ENCODE results near the gene FAIM2.
A peak's percentile ranks its signal among the peaks of the same experiment; 100 is the strongest.
"Not testable (repeated sequence)": the region's sequence is repeated elsewhere in the genome, so short reads cannot be mapped to it uniquely, and the experiment has no call there.

The FAIM2 gene

DNA sequence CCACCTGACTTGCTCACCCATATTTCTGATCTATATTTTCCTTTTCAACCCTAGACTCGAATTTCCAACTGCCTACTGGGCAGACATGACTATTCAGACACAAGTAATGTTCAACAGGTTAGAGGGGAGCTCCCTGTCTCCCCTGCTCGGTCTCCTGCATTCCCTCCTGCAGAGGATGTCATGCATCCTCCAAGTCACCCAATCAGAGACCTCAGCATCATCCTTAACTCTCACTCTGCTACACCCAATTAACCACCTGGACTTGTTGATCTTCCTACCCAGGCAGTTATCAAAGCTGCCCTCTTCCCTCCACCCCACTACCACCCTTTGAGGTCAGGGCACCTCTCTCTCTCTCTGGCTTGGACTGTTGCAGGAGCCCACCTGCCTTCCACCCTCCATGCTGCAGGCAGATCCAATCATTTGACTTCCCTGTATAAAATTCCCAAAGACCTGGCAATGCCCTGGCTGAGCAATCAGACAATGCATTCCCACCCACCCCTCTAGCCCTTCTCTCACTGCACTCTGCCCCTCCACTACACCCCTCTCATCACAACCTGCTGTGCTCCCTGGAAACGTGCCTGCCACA is 10.9 kb downstream of the FAIM2 start:
- no peak for DNase-seq

DNA sequence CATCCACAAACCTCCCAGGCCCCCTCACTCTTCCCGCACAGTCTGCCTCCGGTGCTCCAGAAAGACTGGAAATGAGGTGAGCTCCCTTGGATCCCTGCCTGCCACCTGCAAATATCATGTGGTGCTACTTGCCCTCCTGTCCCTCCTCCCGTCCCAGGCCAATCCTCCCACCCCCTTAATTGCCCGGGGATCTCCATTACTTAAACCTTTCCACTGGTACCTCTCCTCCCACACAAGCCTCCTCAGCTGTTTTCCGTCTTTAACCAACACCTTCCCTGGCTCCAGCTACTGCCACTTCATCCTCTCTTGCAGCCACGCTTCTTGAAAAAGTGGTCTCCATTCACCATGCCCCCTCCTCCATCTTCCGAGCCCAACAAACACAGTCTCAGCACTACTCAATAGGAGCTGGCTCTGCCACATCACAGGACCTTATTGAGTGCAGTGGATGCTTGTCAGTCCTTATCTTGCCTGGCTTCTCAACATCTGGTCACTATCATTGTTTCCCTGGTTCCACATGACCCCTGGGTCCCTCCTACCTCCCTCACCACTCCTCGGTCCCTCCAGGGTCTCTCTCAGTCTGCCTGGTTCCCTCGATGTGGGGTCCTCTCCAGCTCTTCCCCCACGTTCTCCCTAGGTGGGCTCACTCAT is 11.5 kb downstream of the FAIM2 start:
- no peak for DNase-seq

DNA sequence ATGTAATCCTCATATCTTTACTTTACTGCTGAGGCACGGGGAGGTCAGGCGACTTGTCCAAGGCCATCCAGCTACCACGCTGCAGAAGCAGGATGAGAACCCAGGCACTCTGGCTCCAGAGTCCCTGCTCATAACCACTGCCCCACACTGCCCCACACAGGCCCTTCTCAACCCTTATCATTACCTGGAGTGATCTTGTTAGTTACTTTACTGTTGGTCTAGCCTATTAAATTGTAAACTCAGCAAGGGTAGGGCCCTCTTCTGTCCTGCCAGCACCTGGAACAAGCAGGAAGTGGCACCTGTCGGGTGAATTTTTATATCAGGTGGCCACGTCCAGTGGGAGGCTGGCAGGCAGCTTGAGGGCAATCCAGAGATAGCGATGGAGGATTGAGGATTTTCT is 12.2 kb downstream of the FAIM2 start:
- peak; percentile 41 for DNase-seq

DNA sequence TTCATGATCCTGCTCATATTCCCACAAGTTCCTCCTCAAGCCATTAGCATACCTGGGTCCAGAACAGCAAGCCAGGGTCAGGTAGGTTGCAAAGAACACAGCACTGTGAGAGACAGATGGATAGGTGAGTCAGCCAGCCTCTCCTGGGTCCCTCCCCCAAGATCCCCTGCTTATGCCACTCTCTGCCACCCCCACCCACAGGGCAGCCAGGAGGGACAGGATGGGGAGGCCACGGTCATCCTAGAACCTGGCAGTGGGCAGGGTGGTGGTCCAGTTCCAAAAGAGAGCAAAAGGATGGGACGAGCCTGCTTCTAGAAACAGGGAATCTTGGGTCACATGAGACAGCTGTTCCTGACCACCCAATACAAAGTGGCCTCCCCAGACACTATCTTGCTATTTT is 12.7 kb downstream of the FAIM2 start:
- no peak for DNase-seq

DNA sequence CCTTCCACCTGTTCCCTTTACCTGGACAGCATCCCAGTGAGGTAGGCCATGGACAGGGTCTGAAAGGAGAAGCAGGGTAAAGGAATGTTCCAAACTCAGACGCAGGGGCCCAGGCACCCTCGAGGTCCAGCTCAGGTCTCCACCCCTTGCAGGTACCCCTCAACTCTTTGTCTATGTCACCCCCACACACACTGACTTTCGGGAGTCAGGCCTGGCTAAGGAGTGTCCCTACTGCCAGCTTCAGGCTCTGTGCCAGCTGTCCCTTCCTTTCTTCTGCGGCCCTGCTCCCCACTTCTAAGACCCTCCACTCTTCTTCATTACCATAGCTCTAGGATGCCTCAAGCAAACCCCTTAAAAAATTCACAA is 13.6 kb downstream of the FAIM2 start:
- DNase-seq: no peak

DNA sequence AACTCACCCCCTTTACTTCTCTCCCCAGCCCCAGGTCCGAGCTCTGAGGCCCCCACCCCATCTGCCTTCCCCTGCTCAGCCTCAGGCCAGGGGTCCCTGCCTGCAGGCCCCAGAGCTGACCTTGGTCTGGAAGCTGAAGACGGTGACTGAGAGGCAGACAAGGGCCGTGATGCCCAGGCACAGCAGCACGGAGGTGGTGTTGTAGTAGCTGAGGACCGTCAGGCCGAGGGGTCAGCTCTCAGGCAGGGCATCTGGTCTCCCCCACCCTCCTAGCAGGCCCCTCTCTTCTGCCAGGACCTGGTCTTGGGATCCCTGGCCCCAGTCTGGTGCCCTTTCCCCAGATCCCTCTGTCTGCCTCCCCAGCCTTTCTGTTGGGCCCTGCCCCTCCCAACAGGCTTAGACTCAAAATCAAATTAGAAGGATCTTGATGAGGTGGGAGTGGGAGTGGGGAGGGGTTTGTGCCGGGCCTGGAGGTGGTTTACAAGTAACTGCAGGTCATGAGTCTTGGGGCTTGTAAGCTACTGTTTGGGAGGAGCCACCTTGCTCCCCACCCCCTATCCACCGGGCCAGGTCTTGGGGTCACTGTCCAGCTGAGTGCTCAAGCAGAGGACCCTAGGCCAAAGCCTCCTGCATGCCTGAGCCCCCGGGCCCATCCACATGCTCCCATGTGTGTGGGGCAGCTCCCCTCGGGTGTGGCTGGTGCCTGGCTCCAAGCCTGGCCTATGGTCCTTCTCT is 14.2 kb downstream of the FAIM2 start:
- DNase-seq: no peak

DNA sequence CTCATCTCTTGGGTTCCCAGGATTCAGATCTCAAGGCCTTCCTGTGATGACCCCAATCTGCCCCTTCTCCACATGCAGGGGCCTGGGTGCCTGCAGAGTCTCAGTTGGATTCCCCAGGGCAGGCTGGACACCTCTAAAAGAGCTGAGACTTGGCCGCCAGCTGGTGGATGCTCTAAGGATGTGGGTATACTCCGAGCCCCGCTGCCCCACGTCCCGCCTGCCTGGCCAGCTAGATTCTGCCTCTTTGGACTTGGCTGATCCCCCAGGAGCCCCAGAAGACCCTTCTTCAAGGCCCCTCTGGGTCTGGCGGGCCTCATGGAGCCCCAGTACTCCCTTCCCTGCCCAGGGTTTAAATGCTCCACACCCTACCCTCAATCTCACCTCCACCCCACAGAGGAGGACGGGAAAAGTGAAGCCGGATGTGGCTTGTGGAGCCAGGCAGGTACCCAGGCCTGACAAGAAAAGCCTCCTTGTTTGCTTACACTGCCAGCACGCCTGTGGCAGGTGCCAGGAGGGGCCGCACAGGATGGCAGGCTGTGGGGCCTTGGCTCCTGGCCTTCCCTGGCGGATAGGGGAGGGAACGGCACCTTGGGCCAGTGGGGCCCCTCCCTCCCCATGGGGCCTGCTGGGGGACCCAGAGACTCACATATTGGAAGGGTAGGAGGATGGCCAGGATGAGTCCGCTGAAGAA is 15.1 kb downstream of the FAIM2 start:
- DNase-seq: peak; percentile 48

DNA sequence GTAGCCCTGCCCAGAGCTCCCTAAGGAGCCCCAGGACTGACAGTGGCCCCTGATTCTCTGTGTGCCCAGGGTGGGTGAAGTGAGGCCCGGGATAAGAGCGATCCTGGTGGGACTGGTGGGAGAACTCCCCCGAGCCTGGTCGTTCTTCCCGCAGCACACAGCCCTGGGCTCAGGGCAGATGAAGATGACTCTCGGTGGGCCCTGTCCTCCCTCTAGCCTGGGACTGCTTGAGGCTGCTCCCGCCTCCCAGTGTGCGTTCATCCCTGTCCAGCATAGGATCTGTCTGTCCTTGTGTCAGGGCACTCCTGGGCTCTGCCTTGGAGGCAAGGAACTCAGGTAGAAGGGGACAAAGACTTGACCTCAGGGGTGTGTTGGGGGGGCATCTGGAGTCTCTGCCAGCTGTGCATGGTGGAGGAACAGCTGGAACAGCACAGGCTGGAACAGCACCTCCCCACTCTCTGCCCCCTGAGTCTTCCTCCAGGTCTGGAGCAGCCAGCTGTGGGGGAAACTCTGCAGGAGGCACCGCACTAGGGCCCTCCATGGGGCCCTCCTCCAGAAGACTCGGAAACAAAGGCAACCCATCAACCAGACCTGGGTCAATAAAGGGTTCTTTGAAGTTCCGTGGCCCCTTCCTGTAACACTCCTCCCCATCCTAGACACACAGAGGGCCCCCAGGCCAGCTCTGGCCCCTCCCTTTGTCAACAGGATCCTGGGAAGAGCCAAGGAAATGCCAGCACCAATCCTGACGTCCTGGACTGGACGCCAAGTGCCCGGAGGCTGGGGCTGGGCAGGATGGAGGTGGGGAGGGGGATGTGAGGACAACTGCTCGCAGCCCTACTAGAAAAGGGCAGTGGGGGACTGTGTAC is 15.9 kb downstream of the FAIM2 start:
- DNase-seq: no peak

DNA sequence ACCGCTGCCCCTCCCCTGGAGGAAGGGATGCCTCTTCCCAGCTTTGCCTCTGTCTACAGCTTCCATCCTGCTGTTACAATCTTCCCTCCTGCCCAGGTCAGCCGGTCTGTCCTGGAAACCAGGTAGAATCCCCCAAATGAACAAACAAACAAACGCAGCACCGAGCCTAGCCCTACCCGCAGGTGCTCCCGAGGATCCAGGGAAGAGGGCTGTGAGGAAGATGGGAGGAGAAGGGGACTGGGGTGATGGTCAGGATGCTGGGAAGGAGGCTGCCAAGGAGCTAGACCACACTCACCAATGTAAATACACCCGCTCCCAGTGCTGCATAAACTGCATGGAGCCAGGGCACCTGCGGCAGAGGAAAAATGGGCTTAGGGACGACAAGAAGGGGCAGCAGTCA is 16.6 kb downstream of the FAIM2 start:
- no peak for DNase-seq

DNA sequence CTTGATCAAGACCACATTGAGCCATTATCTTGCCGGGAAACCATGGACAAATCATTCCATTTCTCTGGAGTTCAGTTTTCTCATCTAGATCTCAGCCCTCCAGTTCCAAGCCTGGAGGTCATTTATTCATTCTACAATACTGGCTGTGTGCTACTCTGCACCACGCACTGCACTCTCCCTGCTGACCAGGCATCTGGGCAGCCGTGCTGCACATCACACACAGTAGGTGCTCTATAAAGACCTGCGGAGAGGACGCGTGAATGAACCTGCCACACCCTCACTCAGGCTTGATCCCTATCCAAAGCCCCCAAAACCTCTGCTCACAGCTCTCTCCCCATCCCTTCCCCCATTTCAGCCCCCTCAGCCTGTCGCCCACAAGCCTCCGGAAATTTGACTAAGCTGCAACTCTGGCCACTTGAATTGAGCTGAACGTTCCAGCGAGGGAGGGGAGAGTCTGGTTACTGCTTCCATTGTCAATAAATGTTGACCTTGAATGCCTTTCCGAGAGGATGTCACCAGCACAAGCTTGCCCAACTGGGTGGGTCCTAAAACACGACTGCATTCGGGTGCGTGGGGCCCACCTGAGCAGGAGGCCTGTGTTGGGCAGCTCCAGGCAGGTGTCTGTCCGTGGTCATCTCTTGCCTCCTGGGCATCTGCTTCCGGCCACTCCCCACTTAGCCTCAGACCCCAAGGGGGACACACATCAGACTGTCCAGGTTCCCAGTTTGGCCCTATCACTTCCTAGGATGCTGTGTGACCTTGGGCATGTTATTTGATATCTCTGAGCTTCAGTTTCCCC is 17.8 kb downstream of the FAIM2 start:
- no peak for DNase-seq

DNA sequence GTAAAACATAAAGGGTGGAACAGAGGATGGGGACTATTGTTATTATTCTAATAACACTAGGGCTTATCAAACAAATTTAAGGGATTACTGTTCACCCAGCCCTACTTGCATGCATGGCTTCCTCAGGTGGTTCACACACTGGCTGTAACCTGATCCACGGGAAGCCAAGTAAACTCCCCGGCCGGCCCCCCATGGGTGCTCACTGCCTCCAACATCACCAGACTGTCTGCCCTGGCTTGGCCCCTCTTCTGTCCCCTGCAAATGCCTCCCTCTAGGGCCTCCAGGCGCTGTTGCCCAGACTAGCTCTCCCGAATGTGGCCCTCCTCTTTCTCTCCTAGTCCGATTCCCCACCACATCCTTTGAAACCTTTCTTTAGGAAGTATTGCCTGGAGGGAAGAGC is 18.6 kb downstream of the FAIM2 start:
- no peak for DNase-seq

DNA sequence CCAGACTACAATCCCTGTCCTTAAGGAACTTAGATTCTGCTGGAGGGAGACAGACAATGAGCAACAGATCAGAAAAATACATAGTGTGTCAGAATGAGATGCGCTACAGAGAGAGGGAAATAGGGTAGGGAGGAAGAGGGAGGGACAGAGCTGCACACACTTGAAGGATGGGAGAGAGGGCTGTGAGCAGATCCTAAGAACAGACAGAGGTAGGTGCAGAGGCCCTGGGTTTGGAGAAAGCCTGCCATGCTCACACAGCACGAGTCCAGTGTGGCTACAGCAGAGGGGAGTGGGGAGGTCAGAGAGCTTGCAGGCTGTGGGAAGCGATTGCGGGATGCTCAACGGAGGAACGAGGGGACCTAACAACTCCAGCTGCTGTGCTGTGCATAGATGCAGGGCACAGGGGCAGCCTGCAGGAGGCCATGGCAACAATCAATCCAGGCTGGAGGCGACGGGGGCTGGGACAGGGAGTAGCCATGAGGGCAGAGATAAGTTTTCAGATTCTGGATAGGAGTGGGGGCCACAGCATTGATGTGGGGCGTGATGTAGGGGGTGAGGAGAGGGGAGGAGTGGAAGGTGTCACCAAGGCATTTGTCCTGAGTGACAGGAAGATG is 20.7 kb downstream of the FAIM2 start:
- no peak for DNase-seq

DNA sequence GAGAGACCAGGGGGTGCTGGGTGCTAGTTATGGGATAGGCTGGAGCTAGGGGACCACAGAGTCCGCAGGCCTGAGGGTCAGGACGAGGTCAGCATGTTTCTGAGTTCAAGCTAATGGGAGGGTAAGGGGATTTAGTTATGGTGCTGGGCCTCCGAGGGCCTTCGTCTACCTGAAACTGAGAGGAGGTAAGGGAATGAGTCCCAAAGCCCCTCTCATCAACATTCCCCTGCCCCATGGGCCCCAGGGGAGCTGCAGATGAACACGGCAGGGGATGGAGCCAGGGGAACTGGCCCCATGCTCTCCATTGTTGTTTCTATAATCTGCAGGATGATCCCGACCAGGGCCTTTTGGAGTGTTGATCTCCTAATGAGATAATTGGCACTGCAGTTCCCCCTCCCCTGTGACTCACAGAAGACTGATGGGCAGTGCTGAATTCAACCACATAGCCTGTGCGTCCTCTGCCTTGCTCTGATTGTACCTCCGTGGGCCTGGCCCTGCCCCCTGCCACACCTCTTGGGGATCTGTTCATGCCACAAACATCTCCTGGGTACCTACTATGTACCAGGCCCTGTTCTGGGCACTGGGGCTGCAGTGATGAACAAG is 21.4 kb downstream of the FAIM2 start:
- DNase-seq: no peak

DNA sequence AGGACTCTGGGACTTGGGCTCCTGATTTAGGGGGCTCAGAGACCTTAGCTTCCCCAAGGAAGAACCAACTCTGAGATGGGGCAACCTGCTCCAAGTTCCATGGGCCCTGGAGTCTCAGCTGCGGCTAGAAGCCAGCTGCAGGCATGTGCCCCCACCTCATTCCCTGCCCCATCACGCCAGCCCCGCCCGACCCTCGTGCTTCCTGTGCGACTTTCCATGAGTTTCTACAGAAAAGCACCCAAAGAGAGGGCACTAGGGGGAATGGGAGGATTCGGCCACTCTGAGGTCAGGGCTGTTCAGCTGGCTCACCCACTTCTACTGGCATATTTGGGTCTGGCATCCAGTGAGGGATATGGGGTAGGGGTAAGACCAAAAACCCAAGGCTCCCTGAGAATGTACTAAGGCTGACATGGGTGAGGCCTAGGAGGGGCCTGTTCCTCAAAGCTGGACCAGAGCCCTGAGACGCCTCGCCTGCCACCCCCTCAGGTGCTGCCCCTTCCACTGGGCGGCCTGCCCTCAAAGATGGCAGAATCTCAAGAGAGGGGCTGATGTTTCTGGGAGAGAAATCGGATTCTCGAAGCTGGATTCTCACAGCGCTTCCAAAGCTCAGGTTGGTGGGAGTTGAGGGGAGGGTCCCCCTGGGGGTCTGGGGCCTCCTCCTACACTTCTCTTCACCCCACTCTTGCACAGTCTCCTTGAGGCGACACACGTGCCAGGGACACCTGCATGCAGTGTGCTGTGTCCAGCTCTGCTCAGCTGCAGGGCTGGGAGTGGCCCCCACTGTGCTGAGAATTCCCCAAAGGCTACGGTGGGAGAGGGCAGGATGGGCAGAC is 22.1 kb downstream of the FAIM2 start:
- DNase-seq: no peak

DNA sequence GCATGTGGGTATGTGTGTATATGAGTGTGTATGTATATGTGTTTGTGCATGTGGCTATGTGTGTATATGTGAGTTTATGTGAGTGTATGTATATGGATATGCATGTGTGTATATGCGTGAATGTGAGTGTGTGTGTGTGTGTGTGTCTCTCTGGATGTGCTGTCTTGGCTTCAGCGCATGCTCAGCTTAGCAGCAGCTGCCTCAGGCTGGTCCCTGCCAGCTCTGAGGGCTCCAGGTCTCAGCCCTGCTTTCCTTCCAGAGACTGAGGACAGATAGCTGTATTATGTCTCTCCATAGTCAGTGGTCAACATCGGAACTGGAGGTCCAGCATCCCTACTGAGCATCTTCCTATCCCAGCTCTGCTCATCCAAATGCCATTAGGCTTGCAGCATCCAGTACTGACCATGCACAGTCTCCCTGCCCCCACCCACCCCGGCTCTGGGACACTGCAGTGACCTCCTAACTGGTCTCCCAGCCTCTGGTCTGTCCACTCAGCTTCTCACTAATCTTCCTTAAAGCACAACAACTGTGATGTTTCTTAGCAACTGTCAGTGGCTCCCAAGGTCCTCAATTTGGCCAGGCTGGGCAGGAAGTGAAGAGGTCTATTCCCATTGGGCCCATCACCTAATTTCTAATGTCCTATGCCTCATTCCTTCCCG is 22.8 kb downstream of the FAIM2 start:
- DNase-seq: no peak

DNA sequence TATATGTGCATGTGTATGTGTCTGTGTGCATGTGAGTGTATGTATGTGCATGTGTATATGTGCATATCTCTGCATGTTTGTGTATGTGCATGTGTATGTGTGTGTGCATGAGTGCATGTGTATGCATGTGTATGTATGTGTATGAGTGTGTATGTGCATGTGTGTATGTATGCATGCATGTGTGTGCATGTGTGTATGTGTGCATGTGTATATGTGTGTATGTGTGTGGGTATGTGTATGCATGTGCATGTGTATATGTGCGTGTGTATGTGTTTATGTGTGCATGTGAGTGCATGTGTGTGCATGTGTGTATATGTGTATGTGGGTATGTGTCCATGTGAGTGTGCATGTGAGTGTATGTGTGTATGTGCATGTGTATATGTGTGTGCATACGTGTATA is 24.6 kb downstream of the FAIM2 start:
- DNase-seq: not testable (repeated sequence)

DNA sequence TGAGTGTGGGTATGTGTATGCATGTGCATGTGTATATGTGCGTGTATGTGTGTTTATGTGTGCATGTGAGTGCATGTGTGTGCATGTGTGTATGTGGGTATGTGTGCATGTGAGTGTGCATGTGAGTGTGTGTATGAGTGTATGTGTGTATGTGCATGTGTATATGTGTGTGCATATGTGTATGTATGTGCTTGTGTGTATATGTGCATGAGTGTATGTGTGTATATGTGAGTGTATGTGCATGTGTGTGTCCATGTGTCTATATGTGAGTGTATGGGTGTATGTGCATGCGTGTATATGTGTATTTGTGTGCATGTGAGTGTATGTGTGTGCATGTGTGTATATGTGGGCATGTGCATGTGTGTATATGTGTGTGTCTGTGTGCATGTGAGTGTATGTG is 25.7 kb downstream of the FAIM2 start:
- no peak for DNase-seq

DNA sequence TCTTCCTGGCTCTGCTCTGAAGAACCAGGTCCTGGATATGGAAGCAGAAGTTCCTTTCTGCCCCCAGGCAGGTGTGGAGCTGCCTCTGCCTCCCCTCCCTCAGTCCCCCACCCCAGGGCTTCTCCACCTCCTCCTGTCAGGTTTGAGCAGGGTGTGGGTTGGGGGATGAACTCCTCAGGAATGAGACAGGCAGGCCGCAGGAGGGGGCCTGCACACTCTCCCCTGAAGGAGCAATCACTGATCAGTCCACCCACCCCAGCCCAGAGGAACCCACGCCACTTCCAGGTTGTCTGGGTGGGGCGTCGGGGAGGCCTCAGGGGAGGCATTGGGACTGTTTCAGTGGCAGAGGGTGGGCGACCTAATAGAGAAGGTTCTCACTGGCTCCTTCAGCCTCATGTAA is 26.6 kb downstream of the FAIM2 start:
- DNase-seq: no peak

DNA sequence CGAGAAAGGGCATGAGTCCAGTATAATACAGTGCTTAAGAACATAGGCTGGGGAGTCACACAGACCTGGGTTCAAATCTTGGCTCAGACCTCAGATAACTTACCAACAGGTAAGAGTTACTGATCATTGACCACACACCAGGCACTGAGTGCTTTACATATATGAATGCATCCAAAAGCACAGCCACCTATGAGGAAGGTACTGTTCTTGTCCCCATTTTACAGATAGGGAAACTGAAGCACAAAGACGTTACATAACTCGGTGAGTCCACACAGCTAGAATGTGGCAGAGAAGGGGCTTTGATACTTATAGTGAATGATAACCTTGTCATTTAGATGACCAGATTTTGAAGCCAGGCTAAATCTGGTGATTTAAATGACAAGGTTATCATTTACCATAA is 27.6 kb downstream of the FAIM2 start:
- DNase-seq: no peak
